Stimulated activated naive B cell treated with anti-CD40 and anti-IgM and Interleukin-4, amounts not matched to agents 10 μg/mL and 1 μg/mL and 100 μg/mL, for 72 hours (primary cell): Measurements from ENCODE around the gene NACC2.

ENCODE experiments used
- ATAC-seq, 2 donors: fragments of 150-1000 bp; cut with Tn5 transposase; replicated peaks; 2 replicates each; pipeline ENCODE4 v1.10.0; 2021; ENCODE audit warnings: moderate library complexity in 1 of 2
- DNase-seq: peaks from one replicate; pipeline ENCODE4 v3.0.0; 2021
- H3K27ac Mint-ChIP-seq: one replicate; pipeline ENCODE4 v1.8.0; 2022; ENCODE audit warnings: mild to moderate bottlenecking, mixed read lengths
- H3K27me3 Mint-ChIP-seq, 2 donors: one replicate each; pipeline ENCODE4 v1.8.0; 2022; ENCODE audit warnings: mixed read lengths in 2 of 2
- H3K36me3 Mint-ChIP-seq, 2 donors: one replicate each; pipeline ENCODE4 v1.8.0; 2022; ENCODE audit warnings: mixed read lengths in 2 of 2, mild to moderate bottlenecking in 1 of 2
- H3K4me1 Mint-ChIP-seq, 2 donors: one replicate each; pipeline ENCODE4 v1.8.0; 2022; ENCODE audit warnings: mixed read lengths in 2 of 2, mild to moderate bottlenecking in 1 of 2
- H3K4me3 Mint-ChIP-seq, 2 donors: one replicate each; pipeline ENCODE4 v1.8.0; 2022; ENCODE audit warnings: mild to moderate bottlenecking in 2 of 2, mixed read lengths in 2 of 2, moderate library complexity in 1 of 2
- H3K9me3 Mint-ChIP-seq, 2 donors: one replicate each; pipeline ENCODE4 v1.8.0; 2022; ENCODE audit warnings: mixed read lengths in 2 of 2, mild to moderate bottlenecking in 1 of 2

The NACC2 gene

GRCh38 chr9:136017289-136018190, 77.5 kb downstream of the NACC2 start:
- no peak overlapping the region for H3K27ac Mint-ChIP-seq
- peaks cover 17 to 19% of the 10 kb centered on the region in 2 donors for H3K27me3 Mint-ChIP-seq
- no peak overlapping the region for H3K4me3 Mint-ChIP-seq
- no peak for DNase-seq
- no peaks in the 10 kb centered on the region for H3K36me3 Mint-ChIP-seq
- no peaks in the 10 kb centered on the region for H3K4me1 Mint-ChIP-seq
- H3K9me3 Mint-ChIP-seq: no peaks in the 10 kb centered on the region
- no peak for ATAC-seq

DNA sequence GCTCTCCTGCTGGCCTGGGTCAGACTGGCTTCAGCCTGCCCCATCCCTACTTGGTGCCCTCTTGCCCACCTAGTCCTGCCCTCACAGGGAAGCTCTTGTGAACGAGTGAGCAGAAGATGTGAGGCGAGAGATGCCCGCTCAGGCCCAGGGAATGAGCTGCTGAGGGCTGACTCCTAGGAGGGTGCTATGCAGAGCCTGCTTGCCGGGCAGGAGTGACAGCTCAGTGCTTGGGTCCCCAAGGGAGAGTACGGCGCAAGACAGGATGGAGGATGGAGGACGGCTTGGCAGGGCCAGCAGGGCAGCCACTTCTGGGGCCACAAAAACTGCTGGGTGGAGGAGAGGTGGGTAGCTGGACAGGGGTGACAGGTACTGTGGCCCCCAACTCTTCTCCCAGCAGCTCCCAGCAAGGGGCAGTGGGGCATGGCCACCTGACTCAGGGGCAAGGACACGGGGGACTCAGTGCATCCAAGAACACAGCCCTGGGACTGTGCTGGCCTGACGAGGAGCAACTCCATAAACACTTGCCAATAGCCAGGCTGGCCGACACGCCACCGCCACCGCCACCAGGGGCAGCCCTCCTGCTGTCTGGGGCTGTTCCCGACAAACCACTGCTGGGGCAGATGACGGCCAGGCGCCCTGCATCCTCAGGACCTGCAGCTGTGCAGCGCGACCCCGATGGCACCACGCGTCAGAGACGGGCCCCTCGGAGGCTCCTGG, 78.4 kb downstream of the NACC2 start:
- H3K36me3 Mint-ChIP-seq: no peaks in the 10 kb centered on the region
- H3K27me3 Mint-ChIP-seq: peaks cover 16 to 17% of the 10 kb centered on the region in 2 donors
- no peaks in the 10 kb centered on the region for H3K4me1 Mint-ChIP-seq
- no peaks in the 10 kb centered on the region for H3K9me3 Mint-ChIP-seq
- no peak overlapping the region for H3K4me3 Mint-ChIP-seq
- no peak for ATAC-seq
- no peak overlapping the region for H3K27ac Mint-ChIP-seq
- no peak for DNase-seq

DNA sequence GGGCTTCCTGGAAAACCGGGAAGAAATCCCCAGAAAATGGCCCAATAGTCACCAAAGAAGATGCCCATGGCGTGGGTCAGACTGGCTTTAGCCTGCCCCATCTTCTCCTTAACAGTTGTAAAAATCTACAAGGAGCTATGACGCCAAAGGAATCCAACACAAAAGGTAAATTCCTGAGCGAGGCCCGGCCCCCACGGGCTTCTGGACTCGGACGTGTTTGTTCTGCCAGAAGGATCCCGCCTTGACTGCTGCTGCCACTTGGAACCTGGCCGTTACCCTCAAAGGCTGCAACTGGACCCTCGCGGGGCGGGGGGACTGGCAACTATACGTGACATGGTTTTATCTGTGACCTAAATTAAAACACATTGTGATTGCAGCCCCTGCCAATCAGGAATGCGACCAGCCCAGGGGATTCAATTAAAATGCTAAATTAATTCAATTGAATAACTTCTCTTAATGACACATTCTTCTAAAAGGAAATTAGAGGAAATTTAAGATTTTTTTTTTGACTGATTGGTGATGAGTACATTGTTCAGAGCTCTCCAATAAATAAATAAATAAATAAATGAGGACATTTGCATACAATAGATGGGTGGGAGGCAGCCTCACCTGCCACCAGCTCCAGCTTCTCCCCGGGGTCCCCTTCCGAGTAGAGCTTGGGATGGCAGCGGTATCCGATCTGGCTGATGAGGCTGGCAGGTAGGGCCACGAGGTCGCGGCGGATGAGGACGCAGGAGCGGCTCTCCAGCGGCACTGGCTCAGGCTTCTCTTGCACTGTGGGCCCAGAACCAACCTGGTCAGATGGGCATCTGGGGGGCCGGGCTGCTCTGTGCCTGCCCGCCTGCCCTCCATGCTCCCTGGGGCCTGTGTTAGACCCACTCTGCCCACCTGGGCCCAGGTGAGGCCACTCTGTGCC, 79.2 kb downstream of the NACC2 start:
- H3K27me3 Mint-ChIP-seq: peaks cover 11 to 13% of the 10 kb centered on the region in 2 donors
- no peak for DNase-seq
- no peaks in the 10 kb centered on the region for H3K36me3 Mint-ChIP-seq
- H3K9me3 Mint-ChIP-seq: no peaks in the 10 kb centered on the region
- no peaks in the 10 kb centered on the region for H3K4me1 Mint-ChIP-seq
- no peak overlapping the region for H3K27ac Mint-ChIP-seq
- no peak overlapping the region for H3K4me3 Mint-ChIP-seq
- ATAC-seq: no peak

DNA sequence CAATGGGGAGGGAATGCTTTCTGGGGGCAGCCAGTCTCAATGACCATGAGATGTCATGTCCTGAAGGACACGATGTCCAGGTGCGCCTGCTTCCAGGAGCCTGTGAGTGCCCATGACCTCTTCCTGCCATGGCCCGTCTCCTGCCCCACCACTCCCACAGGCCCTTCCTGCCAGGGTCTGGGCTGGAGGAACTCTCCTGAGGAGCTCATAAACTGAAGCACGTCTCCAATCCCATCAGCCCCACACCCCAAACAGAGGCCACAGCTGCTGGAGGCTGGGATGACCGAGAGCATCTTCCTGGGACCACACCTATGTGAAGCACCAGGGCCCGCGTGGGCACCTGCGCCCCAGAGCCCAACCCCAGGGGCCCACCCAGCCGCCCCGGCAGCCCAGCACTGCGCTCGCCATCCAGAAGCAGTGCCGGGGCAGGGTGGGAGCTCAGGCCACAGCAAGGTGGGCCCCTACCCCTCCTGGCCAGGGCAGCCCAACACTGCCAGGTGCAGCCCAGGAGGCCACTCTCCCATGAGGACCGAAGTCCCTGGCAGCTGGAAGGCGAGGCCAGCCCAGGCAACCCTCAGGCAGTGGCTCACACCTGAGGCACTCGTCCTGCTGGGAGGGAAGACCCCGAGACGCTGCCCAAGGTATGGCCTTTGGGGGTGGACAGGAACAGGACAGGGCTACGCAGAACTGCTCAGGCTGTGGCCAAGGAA, 80.0 kb downstream of the NACC2 start:
- no peaks in the 10 kb centered on the region for H3K4me1 Mint-ChIP-seq
- ATAC-seq: no peak
- no peaks in the 10 kb centered on the region for H3K36me3 Mint-ChIP-seq

DNA sequence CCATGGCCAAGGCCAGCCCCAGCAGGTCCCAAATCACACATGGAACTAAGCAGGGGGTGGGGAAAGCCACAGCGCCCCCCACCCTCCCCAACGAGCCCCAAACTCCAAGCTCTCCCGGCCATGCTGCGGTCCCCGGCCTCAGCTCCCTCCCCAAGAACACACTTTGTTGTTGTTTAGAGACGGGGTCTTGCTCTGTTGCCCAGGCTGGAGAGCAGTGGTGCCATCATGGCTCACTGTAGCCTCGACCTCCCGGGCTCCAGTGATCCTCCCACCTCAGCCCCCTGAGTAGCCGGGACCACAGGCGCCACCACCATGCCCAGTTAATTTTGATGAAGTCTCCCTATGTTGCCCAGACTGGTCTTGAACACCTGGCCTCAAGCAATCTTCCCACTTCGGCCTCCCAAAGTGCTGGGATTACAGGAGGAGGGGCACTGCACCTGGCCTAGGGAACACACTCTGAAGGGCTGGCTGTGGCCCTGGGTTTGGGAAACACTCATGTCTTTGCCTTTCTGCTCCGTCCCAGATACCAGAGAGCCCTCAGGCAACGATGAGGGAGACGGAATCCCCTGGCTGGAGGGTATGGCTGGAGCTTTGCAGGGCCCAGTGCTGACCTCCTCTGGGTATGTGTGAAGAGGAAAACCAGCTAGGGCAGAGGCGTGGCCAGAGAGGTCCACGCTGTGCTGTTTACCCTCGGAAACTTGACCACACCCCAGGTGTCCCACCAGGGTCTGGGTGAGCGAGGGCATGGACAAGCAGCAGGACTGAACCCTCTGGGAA, 80.8 kb downstream of the NACC2 start:
- peaks cover 6 to 12% of the 10 kb centered on the region in 2 donors for H3K27me3 Mint-ChIP-seq
- no peaks in the 10 kb centered on the region for H3K36me3 Mint-ChIP-seq
- no peak for ATAC-seq
- H3K4me1 Mint-ChIP-seq: no peaks in the 10 kb centered on the region
- no peak overlapping the region for H3K4me3 Mint-ChIP-seq
- H3K27ac Mint-ChIP-seq: no peak overlapping the region
- no peak for DNase-seq
- no peaks in the 10 kb centered on the region for H3K9me3 Mint-ChIP-seq

More for the DNA sequence above, 80.0 kb downstream of the NACC2 start:
- H3K27ac Mint-ChIP-seq: no peak overlapping the region
- peaks cover 6 to 7% of the 10 kb centered on the region in 2 donors for H3K27me3 Mint-ChIP-seq
- no peak for DNase-seq
- H3K9me3 Mint-ChIP-seq: no peaks in the 10 kb centered on the region
- H3K4me3 Mint-ChIP-seq: no peak overlapping the region

DNA sequence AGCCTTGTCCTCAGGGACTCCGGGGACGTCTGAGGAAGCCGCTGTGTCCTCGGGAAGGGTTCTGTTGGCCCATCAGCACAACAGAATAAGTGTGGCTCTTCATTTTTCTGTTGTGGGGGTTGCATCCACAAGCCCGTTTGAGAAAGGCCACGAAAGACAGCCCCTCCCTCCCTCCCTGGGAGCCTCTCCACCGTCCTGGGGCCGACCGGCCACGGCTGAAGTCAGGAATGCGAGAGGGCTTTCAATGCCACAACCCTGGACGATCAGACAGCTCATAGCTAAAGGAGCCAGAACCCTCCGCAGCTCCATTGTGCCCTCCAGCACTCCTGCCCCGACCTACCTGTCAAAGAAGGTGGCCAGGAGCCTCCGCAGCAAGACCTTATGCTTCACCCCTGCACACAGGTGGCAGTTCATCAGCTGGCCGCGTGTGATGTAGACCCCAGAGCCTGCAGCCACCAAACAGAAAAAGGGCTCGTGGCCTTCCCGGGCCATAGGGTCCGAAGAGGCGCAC, 81.5 kb downstream of the NACC2 start:
- no peak for ATAC-seq
- H3K4me1 Mint-ChIP-seq: no peaks in the 10 kb centered on the region
- no peak overlapping the region for H3K4me3 Mint-ChIP-seq
- H3K27ac Mint-ChIP-seq: no peak overlapping the region
- no peaks in the 10 kb centered on the region for H3K9me3 Mint-ChIP-seq
- no peak for DNase-seq
- H3K36me3 Mint-ChIP-seq: no peaks in the 10 kb centered on the region
- peaks cover 6 to 12% of the 10 kb centered on the region in 2 donors for H3K27me3 Mint-ChIP-seq

- no peaks in the 10 kb centered on the region for H3K4me1 Mint-ChIP-seq
- DNase-seq (no peak), ATAC-seq (no peak)
- no peaks in the 10 kb centered on the region for H3K36me3 Mint-ChIP-seq
- no peaks in the 10 kb centered on the region for H3K9me3 Mint-ChIP-seq
- no peak overlapping the region for H3K4me3 Mint-ChIP-seq
- peaks cover 8 to 12% of the 10 kb centered on the region in 2 donors for H3K27me3 Mint-ChIP-seq
- no peak overlapping the region for H3K27ac Mint-ChIP-seq
These were observed 82.0 kb downstream of the NACC2 start for GRCh38 chr9:136013116-136013515.

DNA sequence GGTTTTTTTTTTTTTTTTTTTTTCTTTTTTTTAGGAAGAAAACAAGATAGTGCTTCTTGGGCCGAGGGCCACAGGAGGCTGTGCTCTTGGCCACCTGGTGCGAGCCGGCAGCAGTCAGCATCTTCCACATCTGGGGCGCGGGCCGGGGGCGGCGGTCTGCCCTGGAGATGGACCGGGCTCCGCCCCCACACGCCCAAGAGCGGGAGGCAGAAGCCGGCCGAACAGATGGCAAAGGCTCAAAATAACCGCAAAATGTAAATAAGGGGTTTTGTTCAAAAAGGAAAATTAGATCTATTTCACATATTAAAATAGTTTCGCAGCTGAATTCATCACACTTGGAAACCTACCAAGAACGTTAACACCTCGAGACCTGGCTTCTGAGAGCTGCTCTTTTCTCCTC, 82.4 kb downstream of the NACC2 start:
- ATAC-seq (no peak), DNase-seq (no peak)
- peaks cover 12 to 13% of the 10 kb centered on the region in 2 donors for H3K27me3 Mint-ChIP-seq
- H3K36me3 Mint-ChIP-seq: no peaks in the 10 kb centered on the region
- no peaks in the 10 kb centered on the region for H3K9me3 Mint-ChIP-seq
- no peaks in the 10 kb centered on the region for H3K4me1 Mint-ChIP-seq
- H3K4me3 Mint-ChIP-seq: no peak overlapping the region
- H3K27ac Mint-ChIP-seq: no peak overlapping the region

DNA sequence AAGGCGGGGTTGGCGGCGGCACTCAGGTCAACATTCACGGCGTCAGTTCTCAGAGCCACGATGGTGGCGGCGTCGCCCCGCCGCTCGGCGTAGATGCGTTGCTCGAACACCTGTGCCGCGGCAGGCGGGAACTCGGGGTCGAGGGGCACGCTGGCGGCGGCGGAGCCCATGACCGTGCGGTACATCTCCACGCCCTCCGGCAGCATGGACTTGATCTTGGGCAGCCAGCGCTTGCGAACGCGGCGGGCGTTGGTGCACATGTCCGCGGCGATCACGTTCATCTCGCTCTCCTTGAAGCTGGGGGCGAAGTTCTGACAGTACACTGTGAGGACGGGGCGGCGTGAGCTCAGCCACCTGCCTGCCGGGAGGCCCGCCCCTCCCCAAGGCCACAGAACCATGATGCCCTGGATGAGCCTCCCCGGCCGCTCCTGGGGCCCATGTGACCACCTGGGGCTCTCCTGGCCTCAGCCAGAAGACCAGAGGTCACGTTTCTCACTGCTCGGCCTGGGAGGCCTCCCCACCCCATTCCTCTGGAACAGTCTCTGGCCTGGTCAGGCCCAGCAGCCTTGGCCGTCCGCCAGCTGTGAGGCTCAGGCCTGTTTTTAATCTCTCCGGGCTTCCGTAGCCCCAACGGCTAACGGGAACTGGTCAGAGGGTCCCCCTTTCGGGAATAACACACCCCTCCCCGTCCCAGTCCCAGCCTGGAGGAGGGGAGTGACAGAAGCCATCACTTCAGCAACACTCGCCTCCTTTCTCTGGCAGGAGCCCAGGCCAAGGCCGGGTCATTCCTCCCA, 83.2 kb downstream of the NACC2 start:
- H3K27ac Mint-ChIP-seq: no peak overlapping the region
- H3K4me1 Mint-ChIP-seq: no peaks in the 10 kb centered on the region
- H3K27me3 Mint-ChIP-seq: peaks cover 13 to 17% of the 10 kb centered on the region in 2 donors
- no peak for ATAC-seq
- H3K36me3 Mint-ChIP-seq: no peaks in the 10 kb centered on the region
- DNase-seq: no peak
- no peaks in the 10 kb centered on the region for H3K9me3 Mint-ChIP-seq
- H3K4me3 Mint-ChIP-seq: no peak overlapping the region

DNA sequence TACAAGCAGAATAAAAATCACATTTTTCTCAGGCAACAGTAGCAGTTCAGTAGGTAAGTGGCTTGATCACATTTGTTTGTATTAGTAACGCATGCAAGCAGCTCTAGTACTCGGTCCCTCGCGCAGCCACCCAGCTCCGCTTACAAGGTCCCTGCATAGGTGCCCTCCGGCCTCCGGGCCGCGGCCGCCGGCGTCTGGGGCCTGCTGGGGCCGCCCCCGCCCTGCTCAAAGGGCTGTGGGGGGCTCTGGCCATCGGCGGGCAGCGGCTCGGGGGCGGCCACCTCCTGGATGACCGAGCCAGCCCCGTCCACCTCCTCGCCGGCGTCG, 83.8 kb downstream of the NACC2 start:
- H3K4me1 Mint-ChIP-seq: no peaks in the 10 kb centered on the region
- no peaks in the 10 kb centered on the region for H3K36me3 Mint-ChIP-seq
- H3K27ac Mint-ChIP-seq: no peak overlapping the region
- H3K9me3 Mint-ChIP-seq: no peaks in the 10 kb centered on the region
- DNase-seq (no peak), ATAC-seq (no peak)
- H3K4me3 Mint-ChIP-seq: no peak overlapping the region
- H3K27me3 Mint-ChIP-seq: peaks cover 12 to 13% of the 10 kb centered on the region in 2 donors

GRCh38 chr9:136010615-136011361, 84.3 kb downstream of the NACC2 start:
- no peaks in the 10 kb centered on the region for H3K4me1 Mint-ChIP-seq
- no peak for DNase-seq
- no peak overlapping the region for H3K27ac Mint-ChIP-seq
- no peaks in the 10 kb centered on the region for H3K9me3 Mint-ChIP-seq
- H3K27me3 Mint-ChIP-seq: peaks cover 10 to 13% of the 10 kb centered on the region in 2 donors
- ATAC-seq: no peak
- no peak overlapping the region for H3K4me3 Mint-ChIP-seq
- no peaks in the 10 kb centered on the region for H3K36me3 Mint-ChIP-seq

- Mint-ChIP-seq H3K36me3 (no peaks in the 10 kb centered on the region), H3K9me3 (no peaks in the 10 kb centered on the region), H3K27me3 (peaks cover 10 to 13% of the 10 kb centered on the region in 2 donors), H3K4me3 (no peak overlapping the region), H3K4me1 (no peaks in the 10 kb centered on the region), H3K27ac (no peak overlapping the region)
- ATAC-seq (no peak), DNase-seq (no peak)
These were observed 84.9 kb downstream of the NACC2 start for GRCh38 chr9:136010176-136010575.
